Thyroid gland (tissue), 4 donors: ENCODE measurements around the gene ZNF318.

Source experiments
- CTCF ChIP-seq, 6 experiments: fragments of 200-600 bp in 3 of 6; fragments of 450-650 bp in 3 of 6; sonication (generic) in 3 of 6; IDR thresholded peaks; one replicate each; pipeline ENCODE4 v1.5.1; 2016 to 2019; ENCODE audit warnings: antibody characterized with exemption in 6 of 6, mild to moderate bottlenecking in 2 of 6, inconsistent platforms in 1 of 6, moderate library complexity in 1 of 6
- POLR2A ChIP-seq, 2 donors: fragments of 450-650 bp; IDR thresholded peaks; one replicate each; pipeline ENCODE4 v1.6.1; 2017; ENCODE audit warnings: antibody characterized with exemption in 2 of 2, mild to moderate bottlenecking in 2 of 2, moderate library complexity in 1 of 2

GRCh38 chr6:43391440-43392031 is 22.1 kb upstream of the ZNF318 start:
- TF ChIP-seq CTCF (IDR thresholded peaks at IDR 0.05): no peak
- no peak for TF ChIP-seq POLR2A (IDR thresholded peaks at IDR 0.05)
